GM13977 (cell line): ENCODE data around the gene TP53BP1.

Experiments used
- DNase-seq: peaks from one replicate; pipeline ENCODE4 v3.0.0; 2012; ENCODE audit warnings: low spot score
- CTCF ChIP-seq: IDR thresholded peaks from 2 replicates; pipeline ENCODE4 v1.5.1; 2012; ENCODE audit warnings: mild to moderate bottlenecking, control low read depth; ENCODE audit not compliant: insufficient read depth; ENCODE audit errors: extremely low read depth, missing control alignments
- in situ Hi-C: fragments of 300-500 bp; cut with MboI; formaldehyde crosslinking; loops from one replicate; pipeline ENCODE4 v1.12.0; 2022; ENCODE audit warnings: low sequenced_read_pairs, low pct_unique_long_range_greater_than_20kb, mixed read lengths, inconsistent platforms; ENCODE audit not compliant: unreplicated experiment

TP53BP1 gene

DNA sequence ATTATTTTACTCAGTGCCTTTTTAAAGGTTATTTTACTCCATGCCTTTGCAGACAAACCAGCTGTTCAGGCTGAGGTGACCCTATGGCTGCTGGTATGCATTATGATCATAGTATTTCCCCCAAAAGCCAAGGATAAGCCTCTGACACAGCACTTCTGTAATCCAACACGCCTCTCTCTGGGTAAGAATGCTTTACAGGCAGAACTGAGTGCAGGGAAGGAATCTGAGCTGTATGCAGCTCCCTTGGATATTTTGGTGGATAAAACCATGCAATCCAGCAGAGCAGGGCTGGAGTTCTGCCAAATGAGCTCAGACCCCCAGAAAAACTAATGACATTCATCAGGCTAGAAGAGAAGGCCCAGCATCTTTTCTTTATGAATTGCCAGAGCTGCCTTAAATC, 12.8 kb upstream of the TP53BP1 start:
- no peak for DNase-seq
- in situ Hi-C loops, result no loop called here
- no peak for TF ChIP-seq CTCF

DNA sequence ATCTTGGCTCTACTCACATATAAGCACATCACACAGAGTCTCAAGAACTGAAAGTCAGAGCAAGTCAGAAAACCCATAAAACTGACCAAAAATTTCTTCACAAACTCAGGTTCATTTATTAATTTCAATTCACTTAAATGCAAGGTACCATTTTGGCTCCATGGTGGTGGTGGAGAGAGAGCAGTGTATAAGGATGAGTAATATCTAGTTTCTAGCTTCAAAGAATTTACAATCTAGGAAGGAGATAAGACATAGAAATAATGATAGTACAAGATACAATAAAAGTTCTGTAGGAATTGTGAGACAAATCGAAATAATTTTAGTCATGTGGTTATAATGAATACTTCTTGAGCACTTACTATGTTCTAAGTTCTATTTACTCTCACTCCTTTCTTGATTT, 6.7 kb upstream of the TP53BP1 start:
- no peak for TF ChIP-seq CTCF
- no peak for DNase-seq
- in situ Hi-C loops, result no loop called here

GRCh38 chr15:43498990-43499389, 6.0 kb upstream of the TP53BP1 start:
- no peak for DNase-seq
- TF ChIP-seq CTCF, result no peak
- in situ Hi-C loops, result no loop called here

DNA sequence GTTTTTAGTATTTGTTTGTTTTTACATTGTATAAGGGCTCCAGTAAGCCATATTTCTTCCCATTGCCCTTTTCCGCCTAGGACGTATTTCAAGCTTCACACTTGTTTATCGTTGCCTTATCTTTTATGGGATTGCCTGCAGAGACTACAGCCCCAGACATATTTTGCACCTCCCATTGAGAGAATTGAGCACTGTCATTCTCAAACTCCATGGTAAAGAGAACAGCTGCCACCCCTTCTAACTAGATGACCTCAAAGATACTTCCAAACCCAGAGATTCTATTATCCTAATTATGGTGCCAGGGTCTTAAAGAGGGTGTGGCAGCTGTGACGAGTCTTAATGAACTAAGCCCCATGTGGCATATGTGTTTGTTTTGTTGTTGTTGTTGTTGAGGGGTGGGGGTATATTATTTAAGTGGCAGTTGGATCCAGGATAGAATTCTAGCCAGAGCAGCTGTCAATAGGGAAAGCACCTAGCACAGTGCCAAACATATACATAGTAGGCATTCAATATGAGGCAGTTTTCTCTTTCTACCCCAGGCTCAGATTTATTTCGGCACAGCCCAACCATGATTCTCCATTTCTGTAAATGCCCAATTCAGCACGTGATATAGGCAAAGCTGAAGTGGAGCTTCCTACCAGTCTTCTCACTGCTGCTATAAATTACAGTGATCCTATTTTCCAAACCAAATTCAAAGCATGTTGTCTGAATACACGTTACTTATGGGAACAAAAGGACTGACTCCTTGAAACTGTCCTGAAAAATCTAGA, 932 bp upstream of the TP53BP1 start:
- in situ Hi-C loops, result no loop called here
- DNase-seq, result no peak
- TF ChIP-seq CTCF, result no peak

- no peak for DNase-seq
- in situ Hi-C loops, result no loop called here
- TF ChIP-seq CTCF, result no peak
These were observed 690 bp downstream of the TP53BP1 start for GRCh38 chr15:43492266-43492665.

DNA sequence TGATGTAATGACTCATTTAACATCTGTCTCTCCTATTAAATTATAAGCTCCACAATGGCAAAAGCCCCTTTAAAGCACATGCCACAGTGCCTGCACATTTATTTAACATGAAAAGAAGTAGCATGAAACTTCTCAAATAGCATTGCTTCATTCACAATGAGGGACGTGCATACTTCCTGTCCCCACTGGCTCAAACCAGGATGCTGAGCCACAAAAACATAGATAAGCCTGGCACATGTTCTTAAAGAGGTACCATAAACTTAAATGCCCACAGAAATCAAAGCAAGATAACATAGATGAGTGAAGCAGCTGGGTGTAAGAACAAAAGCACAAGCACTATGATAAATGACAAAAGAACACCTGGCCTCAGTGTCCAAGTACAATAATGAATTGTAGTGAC, 3.8 kb downstream of the TP53BP1 start:
- in situ Hi-C loops, result no loop called here
- DNase-seq, result no peak
- no peak for TF ChIP-seq CTCF

DNA sequence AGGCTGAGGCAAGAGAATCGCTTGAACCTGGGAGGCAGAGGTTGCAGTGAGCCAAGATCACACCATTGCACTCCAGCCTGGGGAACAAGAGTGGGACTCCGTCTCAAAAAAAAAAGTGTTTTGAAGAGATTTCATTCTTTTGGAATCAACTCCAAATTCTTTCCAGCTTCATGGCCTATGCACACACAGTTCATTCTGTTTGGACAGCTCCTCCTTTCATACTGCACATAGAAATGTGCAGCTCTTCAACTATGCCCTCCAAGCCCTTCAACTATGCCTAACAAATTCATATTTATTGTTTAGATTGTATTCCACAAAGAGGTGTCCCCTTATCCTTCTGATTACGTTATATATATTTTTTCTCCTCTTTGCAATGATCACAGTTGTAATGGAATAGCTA, 4.2 kb downstream of the TP53BP1 start:
- in situ Hi-C loops, result no loop called here
- TF ChIP-seq CTCF, result no peak
- no peak for DNase-seq
